Adrenal gland (tissue), 5 donors: Measurements from ENCODE around the gene MT1H.

Experiments
- POLR2A ChIP-seq, 2 donors: fragments of 450-650 bp; IDR thresholded peaks; one replicate each; pipeline ENCODE4 v1.6.1; 2017; ENCODE audit warnings: antibody characterized with exemption in 2 of 2, mild to moderate bottlenecking in 2 of 2, moderate library complexity in 1 of 2
- TF ChIP-seq, protein P1 (sequence below), 6 experiments: fragments of 450-650 bp in 4 of 6; fragments of 200-600 bp in 2 of 6; sonication (generic) in 1 of 6; IDR thresholded peaks; 1 replicate in 5 of 6; 2 replicates in 1 of 6; pipeline versions ENCODE4 v1.5.1 to v1.8.0; 2016 to 2021; ENCODE audit warnings: antibody characterized with exemption in 6 of 6, mild to moderate bottlenecking in 2 of 6, moderate library complexity in 1 of 6
- donor health status: DM: no; HTN: no; CAD: no.

DNA sequence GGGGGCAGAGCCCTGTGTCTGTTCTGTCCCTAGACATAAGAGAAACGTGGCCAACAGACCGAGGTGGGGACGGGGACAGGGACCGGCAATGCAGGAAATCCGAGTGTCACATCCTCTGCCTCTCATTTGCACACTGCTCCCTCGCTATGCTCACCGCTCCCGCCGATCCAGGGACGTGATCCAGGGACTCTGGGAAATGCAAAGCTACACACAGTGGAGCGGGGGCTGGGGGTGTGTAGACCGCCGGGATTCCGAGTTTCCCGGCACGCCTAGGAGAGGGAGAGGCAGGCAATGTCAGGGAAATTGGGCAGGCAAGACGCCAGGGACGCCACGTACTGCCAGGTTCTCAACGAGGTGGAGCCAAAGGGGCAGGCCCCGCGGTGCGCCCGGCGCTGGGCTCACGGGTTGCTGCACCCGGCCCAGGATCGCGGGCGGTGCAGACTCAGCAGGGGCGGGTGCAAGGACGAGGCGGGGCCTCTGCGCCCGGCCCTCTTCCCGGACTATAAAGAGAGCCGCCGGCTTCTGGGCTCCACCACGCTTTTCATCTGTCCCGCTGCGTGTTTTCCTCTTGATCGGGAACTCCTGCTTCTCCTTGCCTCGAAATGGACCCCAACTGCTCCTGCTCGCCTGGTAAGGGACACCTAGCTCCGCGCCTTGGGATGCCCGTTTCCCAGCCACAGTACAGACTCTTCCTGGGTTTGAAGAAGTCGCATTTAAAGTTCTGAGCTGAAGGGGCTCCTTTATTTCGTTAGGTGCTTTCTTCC lies 12.5 kb downstream of the MT1H start, which contains the start of gene MT1X:
- TF ChIP-seq, protein P1, sequence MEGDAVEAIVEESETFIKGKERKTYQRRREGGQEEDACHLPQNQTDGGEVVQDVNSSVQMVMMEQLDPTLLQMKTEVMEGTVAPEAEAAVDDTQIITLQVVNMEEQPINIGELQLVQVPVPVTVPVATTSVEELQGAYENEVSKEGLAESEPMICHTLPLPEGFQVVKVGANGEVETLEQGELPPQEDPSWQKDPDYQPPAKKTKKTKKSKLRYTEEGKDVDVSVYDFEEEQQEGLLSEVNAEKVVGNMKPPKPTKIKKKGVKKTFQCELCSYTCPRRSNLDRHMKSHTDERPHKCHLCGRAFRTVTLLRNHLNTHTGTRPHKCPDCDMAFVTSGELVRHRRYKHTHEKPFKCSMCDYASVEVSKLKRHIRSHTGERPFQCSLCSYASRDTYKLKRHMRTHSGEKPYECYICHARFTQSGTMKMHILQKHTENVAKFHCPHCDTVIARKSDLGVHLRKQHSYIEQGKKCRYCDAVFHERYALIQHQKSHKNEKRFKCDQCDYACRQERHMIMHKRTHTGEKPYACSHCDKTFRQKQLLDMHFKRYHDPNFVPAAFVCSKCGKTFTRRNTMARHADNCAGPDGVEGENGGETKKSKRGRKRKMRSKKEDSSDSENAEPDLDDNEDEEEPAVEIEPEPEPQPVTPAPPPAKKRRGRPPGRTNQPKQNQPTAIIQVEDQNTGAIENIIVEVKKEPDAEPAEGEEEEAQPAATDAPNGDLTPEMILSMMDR (IDR thresholded peaks at IDR 0.05): no peak
- TF ChIP-seq POLR2A (IDR thresholded peaks at IDR 0.05): peak; percentile 97 to 98
